CD4-positive, alpha-beta T cell (primary cell): Measurements from ENCODE around the gene NDRG3. TPM values are rescaled to one million over a fixed set of nuclear protein-coding genes. Genes with fewer than 3 reads are reported as not detected.

Experiments used
- ATAC-seq: fragments of 200-7000 bp; cut with Tn5 transposase; one replicate; pipeline ENCODE4 v1.10.0; 2022; ENCODE audit warnings: mild to moderate bottlenecking; ENCODE audit not compliant: poor library complexity
- CTCF ChIA-PET: fragments of 350-600 bp; sonication (Branson Sonifier 250); formaldehyde crosslinking; loops from one replicate; lab custom pipeline; 2021; ENCODE audit warnings: antibody characterized with exemption, inconsistent platforms; lab: Charles Lee
- POLR2A ChIA-PET: fragments of 350-600 bp; sonication (Branson Sonifier 250); formaldehyde crosslinking; loops from one replicate; lab custom pipeline; 2021; ENCODE audit warnings: antibody characterized with exemption, inconsistent platforms; lab: Charles Lee
- DNase-seq, 14 experiments: peaks; one replicate each; pipeline ENCODE4 v3.0.0-alpha.2; 2013 to 2020; ENCODE audit warnings: mixed read lengths in 2 of 14
- H3K27ac ChIP-seq, 2 donors: one replicate each; pipeline versions ENCODE4 v1.5.1 to v1.7.0; 2013; ENCODE audit warnings: low read length in 2 of 2, low read depth in 1 of 2, mild to moderate bottlenecking in 1 of 2
- H3K27me3 ChIP-seq, 2 experiments: 1 replicate in 1 of 2; 2 replicates in 1 of 2; pipeline versions ENCODE4 v1.6.1 to v1.7.0; 2013; ENCODE audit warnings: low read length in 2 of 2, control low read depth in 1 of 2, mild to moderate bottlenecking in 1 of 2, moderate library complexity in 1 of 2; ENCODE audit not compliant: insufficient read depth in 2 of 2, control insufficient read depth in 1 of 2
- H3K36me3 ChIP-seq: one replicate; pipeline ENCODE4 v1.6.1; 2013; ENCODE audit warnings: low read length, control low read depth; ENCODE audit not compliant: insufficient read depth
- H3K4me1 ChIP-seq: one replicate; pipeline ENCODE4 v1.6.1; 2013; ENCODE audit warnings: low read length, control low read depth; ENCODE audit not compliant: insufficient read depth
- H3K4me3 ChIP-seq: one replicate; pipeline ENCODE4 v1.5.1; 2013; ENCODE audit warnings: mild to moderate bottlenecking, low read length, moderate library complexity
- H3K9me3 ChIP-seq, 2 experiments: 1 replicate in 1 of 2; 2 replicates in 1 of 2; pipeline versions ENCODE4 v1.6.1 to v1.7.0; 2013; ENCODE audit warnings: low read length in 2 of 2, mild to moderate bottlenecking in 2 of 2, control low read depth in 1 of 2, moderate library complexity in 1 of 2; ENCODE audit not compliant: control insufficient read depth in 1 of 2, insufficient read depth in 1 of 2
- H3K27ac Mint-ChIP-seq: one replicate; pipeline ENCODE4 v1.8.0; 2020; ENCODE audit warnings: mixed read lengths
- H3K27me3 Mint-ChIP-seq: one replicate; pipeline ENCODE4 v1.8.0; 2021; ENCODE audit warnings: mixed read lengths
- H3K36me3 Mint-ChIP-seq: one replicate; pipeline ENCODE4 v1.8.0; 2021; ENCODE audit warnings: low read depth, mixed read lengths
- H3K4me1 Mint-ChIP-seq: one replicate; pipeline ENCODE4 v1.8.0; 2021; ENCODE audit warnings: low read depth, mixed read lengths
- H3K4me3 Mint-ChIP-seq: one replicate; pipeline ENCODE4 v1.8.0; 2020; ENCODE audit warnings: mild to moderate bottlenecking, mixed read lengths
- H3K9me3 Mint-ChIP-seq: one replicate; pipeline ENCODE4 v1.8.0; 2020; ENCODE audit warnings: mixed read lengths
- intact Hi-C, 2 experiments: fragments of 100-400 bp; cut with DNase I in 1 of 2; cut with micrococcal nuclease in 1 of 2; formaldehyde crosslinking; loops; one replicate each; pipeline versions ENCODE4 v1.15.1 to v1.9.0; 2023 to 2025; cut with DNase I, micrococcal nuclease
- total RNA-seq, 174 experiments: library from RNA in 2 of 174; stranded (reverse) in 2 of 174; gene quantifications; one replicate each; pipeline ENCODE4 v1.2.3 and lab custom pipeline; 2021 to 2026
- TF ChIP-seq, protein P1 (sequence below): fragments of 200-600 bp; IDR thresholded peaks from one replicate; pipeline ENCODE4 v1.8.0; 2022; ENCODE audit warnings: antibody characterized with exemption, mild to moderate bottlenecking

NDRG3 gene
- total RNA-seq, 2 experiments from 2014 or later, result 17.3 to 17.5 TPM

DNA sequence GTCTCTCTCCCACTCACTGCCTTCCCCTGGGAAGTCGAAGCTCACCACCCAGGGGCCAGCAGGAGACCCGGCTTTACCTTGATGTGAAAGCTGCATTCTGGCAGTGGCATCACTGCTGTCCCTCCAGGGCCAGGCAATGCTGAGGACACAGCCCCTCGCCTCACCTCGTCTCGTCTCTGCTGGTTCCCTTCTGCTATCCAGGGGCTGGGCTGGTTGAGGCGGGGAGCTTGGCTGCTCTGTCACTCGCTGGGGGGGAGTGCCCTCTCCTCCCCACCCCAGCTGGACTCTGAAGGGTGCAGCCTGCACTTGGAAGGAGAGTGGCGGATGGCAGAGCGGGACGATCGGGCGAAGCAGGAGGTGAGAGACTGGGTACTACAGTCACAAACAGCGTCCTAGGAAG is 40.4 kb upstream of the NDRG3 start:
- H3K4me3 ChIP-seq, result no peak overlapping the region
- no peak overlapping the region for H3K4me3 Mint-ChIP-seq
- H3K9me3 Mint-ChIP-seq, result no peaks in the 10 kb centered on the region
- H3K27me3 Mint-ChIP-seq, result no peaks in the 10 kb centered on the region
- no peaks in the 10 kb centered on the region for H3K36me3 ChIP-seq
- H3K27ac ChIP-seq, result no peak overlapping the region
- H3K36me3 Mint-ChIP-seq, result no peaks in the 10 kb centered on the region
- H3K9me3 ChIP-seq, result no peaks in the 10 kb centered on the region
- no peaks in the 10 kb centered on the region for H3K4me1 ChIP-seq
- DNase-seq, result no peak
- H3K27ac Mint-ChIP-seq, result no peak overlapping the region
- intact Hi-C loops, result no loop called here
- no peaks in the 10 kb centered on the region for H3K4me1 Mint-ChIP-seq
- ChIA-PET CTCF (interaction anchor here (0.6 to 1.0 kb wide), 2 partner anchors 22 to 47 kb away, joined by 3 read pairs; no protein-coding TSS in a partner anchor), POLR2A (interaction anchor here (0.9 kb wide), 1 partner anchor 191 kb away, joined by 3 read pairs; no protein-coding TSS in a partner anchor)
- ATAC-seq, result no peak
- no peaks in the 10 kb centered on the region for H3K27me3 ChIP-seq
- TF ChIP-seq, protein P1, sequence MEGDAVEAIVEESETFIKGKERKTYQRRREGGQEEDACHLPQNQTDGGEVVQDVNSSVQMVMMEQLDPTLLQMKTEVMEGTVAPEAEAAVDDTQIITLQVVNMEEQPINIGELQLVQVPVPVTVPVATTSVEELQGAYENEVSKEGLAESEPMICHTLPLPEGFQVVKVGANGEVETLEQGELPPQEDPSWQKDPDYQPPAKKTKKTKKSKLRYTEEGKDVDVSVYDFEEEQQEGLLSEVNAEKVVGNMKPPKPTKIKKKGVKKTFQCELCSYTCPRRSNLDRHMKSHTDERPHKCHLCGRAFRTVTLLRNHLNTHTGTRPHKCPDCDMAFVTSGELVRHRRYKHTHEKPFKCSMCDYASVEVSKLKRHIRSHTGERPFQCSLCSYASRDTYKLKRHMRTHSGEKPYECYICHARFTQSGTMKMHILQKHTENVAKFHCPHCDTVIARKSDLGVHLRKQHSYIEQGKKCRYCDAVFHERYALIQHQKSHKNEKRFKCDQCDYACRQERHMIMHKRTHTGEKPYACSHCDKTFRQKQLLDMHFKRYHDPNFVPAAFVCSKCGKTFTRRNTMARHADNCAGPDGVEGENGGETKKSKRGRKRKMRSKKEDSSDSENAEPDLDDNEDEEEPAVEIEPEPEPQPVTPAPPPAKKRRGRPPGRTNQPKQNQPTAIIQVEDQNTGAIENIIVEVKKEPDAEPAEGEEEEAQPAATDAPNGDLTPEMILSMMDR, result no peak

DNA sequence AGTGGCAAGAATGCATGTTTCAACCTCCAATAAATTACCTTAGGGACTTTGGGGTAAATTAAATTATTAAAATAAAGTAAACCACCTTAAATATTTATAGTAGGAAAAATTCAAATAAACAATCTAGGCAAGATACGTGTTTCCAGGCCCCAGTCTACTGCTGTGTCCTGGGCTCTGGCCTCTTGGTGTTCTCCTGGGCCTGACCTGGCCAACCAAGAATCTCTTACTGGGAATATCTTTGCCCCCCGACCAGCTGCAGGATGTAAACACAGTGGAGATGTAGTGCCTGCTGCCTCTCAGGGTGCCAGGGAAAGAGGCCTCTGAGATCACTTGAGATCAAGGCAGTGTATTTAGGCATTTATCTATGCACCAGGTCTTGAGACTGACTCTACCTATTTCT is 39.4 kb upstream of the NDRG3 start:
- Mint-ChIP-seq H3K9me3 (no peaks in the 10 kb centered on the region), H3K27me3 (no peaks in the 10 kb centered on the region), H3K4me1 (no peaks in the 10 kb centered on the region), H3K4me3 (no peak overlapping the region), H3K36me3 (no peaks in the 10 kb centered on the region), H3K27ac (no peak overlapping the region)
- CTCF ChIA-PET, result no interaction called here
- H3K36me3 ChIP-seq, result no peaks in the 10 kb centered on the region
- no peak overlapping the region for H3K27ac ChIP-seq
- no peak for DNase-seq
- POLR2A ChIA-PET, result no interaction called here
- no peak for ATAC-seq
- no peaks in the 10 kb centered on the region for H3K9me3 ChIP-seq
- TF ChIP-seq, protein P1, result no peak
- H3K4me1 ChIP-seq, result no peaks in the 10 kb centered on the region
- intact Hi-C loops, result no loop called here
- no peak overlapping the region for H3K4me3 ChIP-seq
- no peaks in the 10 kb centered on the region for H3K27me3 ChIP-seq

DNA sequence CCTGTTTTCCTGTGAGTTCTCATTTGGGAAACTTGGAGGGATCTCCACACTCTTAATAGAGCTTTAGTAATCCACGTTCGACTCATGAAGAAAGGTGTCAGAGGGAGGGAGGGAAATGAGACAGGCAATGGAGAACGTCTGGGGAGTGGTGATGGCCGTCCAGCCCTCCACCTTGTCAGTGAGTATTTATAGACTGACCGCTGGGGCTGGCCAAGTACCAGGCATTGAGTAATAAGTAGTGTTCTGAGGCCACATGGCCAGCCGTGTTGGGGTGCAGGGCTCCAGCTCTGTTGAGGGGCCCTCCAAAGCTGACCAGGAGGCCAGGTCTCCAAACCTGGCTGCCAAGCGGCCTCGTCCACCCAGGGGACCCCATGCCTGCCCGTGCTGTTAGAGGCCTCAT is 39.0 kb upstream of the NDRG3 start:
- no peak overlapping the region for H3K4me3 Mint-ChIP-seq
- CTCF ChIA-PET, result no interaction called here
- POLR2A ChIA-PET, result no interaction called here
- Histone ChIP-seq H3K27me3 (no peaks in the 10 kb centered on the region), H3K9me3 (no peaks in the 10 kb centered on the region), H3K36me3 (no peaks in the 10 kb centered on the region), H3K4me1 (no peaks in the 10 kb centered on the region), H3K4me3 (no peak overlapping the region), H3K27ac (no peak overlapping the region)
- no peaks in the 10 kb centered on the region for H3K27me3 Mint-ChIP-seq
- H3K27ac Mint-ChIP-seq, result no peak overlapping the region
- H3K36me3 Mint-ChIP-seq, result no peaks in the 10 kb centered on the region
- ATAC-seq (no peak), DNase-seq (no peak)
- intact Hi-C loops, result no loop called here
- TF ChIP-seq, protein P1, result no peak
- no peaks in the 10 kb centered on the region for H3K9me3 Mint-ChIP-seq
- no peaks in the 10 kb centered on the region for H3K4me1 Mint-ChIP-seq
